Purkinje cell (primary cell): Measurements from ENCODE around the gene MBD1. TPM values are rescaled to one million over a fixed set of nuclear protein-coding genes. Genes with fewer than 3 reads are reported as not detected.

Source experiments
- polyA plus RNA-seq: library from polyadenylated mRNA; unstranded; fragments of >200 nt; fragmentation: Nextera tagmentation; gene quantifications from 2 replicates; pipeline ENCODE4 v1.2.1, GENCODE V29; 2014

The MBD1 gene
- 7.2 and 10.6 TPM in 2 replicates for polyA plus RNA-seq

GRCh38 chr18:50281295-50281971 is at the start of gene MBD1:
Gene MBD1 (minus strand): TSS chr18:50281523. CDS start chr18:50279992, 1,531 bp downstream.

GRCh38 chr18:50287441-50288347 is 6.4 kb upstream of the MBD1 start, which contains the start of gene CXXC1:
Gene CXXC1 (minus strand): TSS chr18:50287692. CDS start chr18:50287589, 103 bp downstream.

GRCh38 chr18:50266248-50266704 is 15.0 kb downstream of the MBD1 start, which contains the start of gene CFAP53:
Gene CFAP53 (minus strand): TSS chr18:50266495. CDS start chr18:50266404, 91 bp downstream.

Other genes starting within 250 kb of the MBD1 start
- gene MYO5B, start 86.4 kb downstream of the MBD1 start, polyA plus RNA-seq, result 0.17 and 0.38 TPM in 2 replicates
- 1.6 and 1.9 TPM in 2 replicates for gene CFAP53, start 15.0 kb downstream of the MBD1 start, polyA plus RNA-seq
- gene CXXC1, start 6.2 kb upstream of the MBD1 start, polyA plus RNA-seq, result 12.0 and 19.8 TPM in 2 replicates
- 0.71 TPM in 1 of 2 replicates, not detected in the other for gene SKA1, start 93.5 kb upstream of the MBD1 start, polyA plus RNA-seq